ENCODE data around the gene FLNC. TPM values are rescaled to one million over a fixed set of nuclear protein-coding genes. Genes with fewer than 3 reads are reported as not detected.

FLNC gene
- total and polyA plus RNA-seq, 2 of the 13 experiments (the other 11 are each of a cell fraction or from before 2014, with no cell fraction given): 0.02 TPM; not detected in 1

DNA sequence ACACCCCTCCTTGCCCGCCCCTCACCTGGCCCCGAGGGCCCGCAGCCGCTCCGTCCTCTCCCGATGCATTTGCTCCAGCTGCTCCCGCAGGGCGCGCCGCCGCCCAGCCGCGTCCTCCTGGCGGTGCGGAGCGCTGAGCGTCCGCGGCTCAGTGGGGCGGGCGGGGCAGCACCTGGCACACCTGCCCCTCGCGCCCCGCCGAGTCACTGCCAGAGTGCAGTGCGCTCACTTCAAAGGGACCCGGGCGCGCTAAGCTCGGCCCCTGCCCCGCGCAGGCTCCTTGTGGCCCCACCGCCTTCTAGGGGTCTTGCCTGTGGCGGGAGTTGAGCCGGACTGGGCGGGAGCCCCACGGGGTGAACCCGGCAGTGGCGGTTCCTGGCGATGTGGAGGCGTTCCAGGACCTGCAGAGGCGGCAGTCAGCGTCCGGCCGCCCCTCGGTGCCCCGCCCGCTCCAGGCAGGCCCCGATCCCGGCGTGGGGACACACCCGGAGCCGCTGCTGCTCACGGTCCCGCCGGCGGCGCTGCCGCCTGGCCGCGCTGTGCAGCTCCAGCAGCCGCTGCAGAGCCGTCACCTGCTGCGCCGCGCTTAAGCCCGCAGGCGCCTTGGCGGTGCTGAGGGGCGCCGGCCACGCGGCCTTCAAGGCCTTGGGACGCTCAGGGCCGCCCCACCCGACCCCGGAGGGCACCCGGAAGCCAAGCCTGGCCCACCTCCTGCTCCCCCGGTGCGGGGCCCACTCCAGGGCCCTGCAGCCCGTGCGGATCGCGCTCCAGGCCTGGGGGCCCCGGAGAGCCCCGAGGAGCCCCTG lies 39.1 kb downstream of the FLNC start (continued):
- TF ChIP-seq, protein P1, sequence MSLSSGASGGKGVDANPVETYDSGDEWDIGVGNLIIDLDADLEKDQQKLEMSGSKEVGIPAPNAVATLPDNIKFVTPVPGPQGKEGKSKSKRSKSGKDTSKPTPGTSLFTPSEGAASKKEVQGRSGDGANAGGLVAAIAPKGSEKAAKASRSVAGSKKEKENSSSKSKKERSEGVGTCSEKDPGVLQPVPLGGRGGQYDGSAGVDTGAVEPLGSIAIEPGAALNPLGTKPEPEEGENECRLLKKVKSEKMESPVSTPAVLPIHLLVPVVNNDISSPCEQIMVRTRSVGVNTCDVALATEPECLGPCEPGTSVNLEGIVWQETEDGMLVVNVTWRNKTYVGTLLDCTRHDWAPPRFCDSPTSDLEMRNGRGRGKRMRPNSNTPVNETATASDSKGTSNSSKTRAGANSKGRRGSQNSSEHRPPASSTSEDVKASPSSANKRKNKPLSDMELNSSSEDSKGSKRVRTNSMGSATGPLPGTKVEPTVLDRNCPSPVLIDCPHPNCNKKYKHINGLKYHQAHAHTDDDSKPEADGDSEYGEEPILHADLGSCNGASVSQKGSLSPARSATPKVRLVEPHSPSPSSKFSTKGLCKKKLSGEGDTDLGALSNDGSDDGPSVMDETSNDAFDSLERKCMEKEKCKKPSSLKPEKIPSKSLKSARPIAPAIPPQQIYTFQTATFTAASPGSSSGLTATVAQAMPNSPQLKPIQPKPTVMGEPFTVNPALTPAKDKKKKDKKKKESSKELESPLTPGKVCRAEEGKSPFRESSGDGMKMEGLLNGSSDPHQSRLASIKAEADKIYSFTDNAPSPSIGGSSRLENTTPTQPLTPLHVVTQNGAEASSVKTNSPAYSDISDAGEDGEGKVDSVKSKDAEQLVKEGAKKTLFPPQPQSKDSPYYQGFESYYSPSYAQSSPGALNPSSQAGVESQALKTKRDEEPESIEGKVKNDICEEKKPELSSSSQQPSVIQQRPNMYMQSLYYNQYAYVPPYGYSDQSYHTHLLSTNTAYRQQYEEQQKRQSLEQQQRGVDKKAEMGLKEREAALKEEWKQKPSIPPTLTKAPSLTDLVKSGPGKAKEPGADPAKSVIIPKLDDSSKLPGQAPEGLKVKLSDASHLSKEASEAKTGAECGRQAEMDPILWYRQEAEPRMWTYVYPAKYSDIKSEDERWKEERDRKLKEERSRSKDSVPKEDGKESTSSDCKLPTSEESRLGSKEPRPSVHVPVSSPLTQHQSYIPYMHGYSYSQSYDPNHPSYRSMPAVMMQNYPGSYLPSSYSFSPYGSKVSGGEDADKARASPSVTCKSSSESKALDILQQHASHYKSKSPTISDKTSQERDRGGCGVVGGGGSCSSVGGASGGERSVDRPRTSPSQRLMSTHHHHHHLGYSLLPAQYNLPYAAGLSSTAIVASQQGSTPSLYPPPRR (CRISPR knock-in tag; IDR thresholded peaks at IDR 0.05; ENCODE audit: borderline replicate concordance): no peak
- TF ChIP-seq, protein P2, sequence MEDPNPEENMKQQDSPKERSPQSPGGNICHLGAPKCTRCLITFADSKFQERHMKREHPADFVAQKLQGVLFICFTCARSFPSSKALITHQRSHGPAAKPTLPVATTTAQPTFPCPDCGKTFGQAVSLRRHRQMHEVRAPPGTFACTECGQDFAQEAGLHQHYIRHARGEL (CRISPR knock-in tag; IDR thresholded peaks at IDR 0.05): no peak
- TF ChIP-seq, protein P3, sequence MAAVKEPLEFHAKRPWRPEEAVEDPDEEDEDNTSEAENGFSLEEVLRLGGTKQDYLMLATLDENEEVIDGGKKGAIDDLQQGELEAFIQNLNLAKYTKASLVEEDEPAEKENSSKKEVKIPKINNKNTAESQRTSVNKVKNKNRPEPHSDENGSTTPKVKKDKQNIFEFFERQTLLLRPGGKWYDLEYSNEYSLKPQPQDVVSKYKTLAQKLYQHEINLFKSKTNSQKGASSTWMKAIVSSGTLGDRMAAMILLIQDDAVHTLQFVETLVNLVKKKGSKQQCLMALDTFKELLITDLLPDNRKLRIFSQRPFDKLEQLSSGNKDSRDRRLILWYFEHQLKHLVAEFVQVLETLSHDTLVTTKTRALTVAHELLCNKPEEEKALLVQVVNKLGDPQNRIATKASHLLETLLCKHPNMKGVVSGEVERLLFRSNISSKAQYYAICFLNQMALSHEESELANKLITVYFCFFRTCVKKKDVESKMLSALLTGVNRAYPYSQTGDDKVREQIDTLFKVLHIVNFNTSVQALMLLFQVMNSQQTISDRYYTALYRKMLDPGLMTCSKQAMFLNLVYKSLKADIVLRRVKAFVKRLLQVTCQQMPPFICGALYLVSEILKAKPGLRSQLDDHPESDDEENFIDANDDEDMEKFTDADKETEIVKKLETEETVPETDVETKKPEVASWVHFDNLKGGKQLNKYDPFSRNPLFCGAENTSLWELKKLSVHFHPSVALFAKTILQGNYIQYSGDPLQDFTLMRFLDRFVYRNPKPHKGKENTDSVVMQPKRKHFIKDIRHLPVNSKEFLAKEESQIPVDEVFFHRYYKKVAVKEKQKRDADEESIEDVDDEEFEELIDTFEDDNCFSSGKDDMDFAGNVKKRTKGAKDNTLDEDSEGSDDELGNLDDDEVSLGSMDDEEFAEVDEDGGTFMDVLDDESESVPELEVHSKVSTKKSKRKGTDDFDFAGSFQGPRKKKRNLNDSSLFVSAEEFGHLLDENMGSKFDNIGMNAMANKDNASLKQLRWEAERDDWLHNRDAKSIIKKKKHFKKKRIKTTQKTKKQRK (IDR thresholded peaks at IDR 0.05; ENCODE audit: low read length): no peak
- TF ChIP-seq HCFC1 (IDR thresholded peaks at IDR 0.05; ENCODE audit: low read depth, low read length) (no peak), KLF9 (CRISPR knock-in tag; IDR thresholded peaks at IDR 0.05; ENCODE audit: low read depth) (no peak), GFI1 (CRISPR knock-in tag; IDR thresholded peaks at IDR 0.05; ENCODE audit: borderline replicate concordance) (no peak; the same call in 1 of the 2 replicates), ZNF792 (CRISPR knock-in tag; IDR thresholded peaks at IDR 0.05) (no peak), ELF1 (CRISPR knock-in tag; IDR thresholded peaks at IDR 0.05) (no peak), ZNF629 (CRISPR knock-in tag; conservative IDR thresholded peaks at IDR 0.05) (no peak), MYNN (CRISPR knock-in tag; IDR thresholded peaks at IDR 0.05; ENCODE audit: low read depth) (no peak), ZBTB1 (CRISPR knock-in tag; IDR thresholded peaks at IDR 0.05; ENCODE audit: borderline replicate concordance) (no peak), MED13 (CRISPR knock-in tag; IDR thresholded peaks at IDR 0.05) (no peak), NFIC (IDR thresholded peaks at IDR 0.05; ENCODE audit: low read length) (no peak)
- TF ChIP-seq, protein P4, sequence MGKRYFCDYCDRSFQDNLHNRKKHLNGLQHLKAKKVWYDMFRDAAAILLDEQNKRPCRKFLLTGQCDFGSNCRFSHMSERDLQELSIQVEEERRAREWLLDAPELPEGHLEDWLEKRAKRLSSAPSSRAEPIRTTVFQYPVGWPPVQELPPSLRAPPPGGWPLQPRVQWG (CRISPR knock-in tag; IDR thresholded peaks at IDR 0.05; ENCODE audit: borderline replicate concordance, low read depth): no peak
- TF ChIP-seq, protein P5, sequence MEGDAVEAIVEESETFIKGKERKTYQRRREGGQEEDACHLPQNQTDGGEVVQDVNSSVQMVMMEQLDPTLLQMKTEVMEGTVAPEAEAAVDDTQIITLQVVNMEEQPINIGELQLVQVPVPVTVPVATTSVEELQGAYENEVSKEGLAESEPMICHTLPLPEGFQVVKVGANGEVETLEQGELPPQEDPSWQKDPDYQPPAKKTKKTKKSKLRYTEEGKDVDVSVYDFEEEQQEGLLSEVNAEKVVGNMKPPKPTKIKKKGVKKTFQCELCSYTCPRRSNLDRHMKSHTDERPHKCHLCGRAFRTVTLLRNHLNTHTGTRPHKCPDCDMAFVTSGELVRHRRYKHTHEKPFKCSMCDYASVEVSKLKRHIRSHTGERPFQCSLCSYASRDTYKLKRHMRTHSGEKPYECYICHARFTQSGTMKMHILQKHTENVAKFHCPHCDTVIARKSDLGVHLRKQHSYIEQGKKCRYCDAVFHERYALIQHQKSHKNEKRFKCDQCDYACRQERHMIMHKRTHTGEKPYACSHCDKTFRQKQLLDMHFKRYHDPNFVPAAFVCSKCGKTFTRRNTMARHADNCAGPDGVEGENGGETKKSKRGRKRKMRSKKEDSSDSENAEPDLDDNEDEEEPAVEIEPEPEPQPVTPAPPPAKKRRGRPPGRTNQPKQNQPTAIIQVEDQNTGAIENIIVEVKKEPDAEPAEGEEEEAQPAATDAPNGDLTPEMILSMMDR (CRISPR knock-in tag; IDR thresholded peaks at IDR 0.05): peak; percentile 31; the same call in 1 of the 2 replicates
- TF ChIP-seq, protein P6, sequence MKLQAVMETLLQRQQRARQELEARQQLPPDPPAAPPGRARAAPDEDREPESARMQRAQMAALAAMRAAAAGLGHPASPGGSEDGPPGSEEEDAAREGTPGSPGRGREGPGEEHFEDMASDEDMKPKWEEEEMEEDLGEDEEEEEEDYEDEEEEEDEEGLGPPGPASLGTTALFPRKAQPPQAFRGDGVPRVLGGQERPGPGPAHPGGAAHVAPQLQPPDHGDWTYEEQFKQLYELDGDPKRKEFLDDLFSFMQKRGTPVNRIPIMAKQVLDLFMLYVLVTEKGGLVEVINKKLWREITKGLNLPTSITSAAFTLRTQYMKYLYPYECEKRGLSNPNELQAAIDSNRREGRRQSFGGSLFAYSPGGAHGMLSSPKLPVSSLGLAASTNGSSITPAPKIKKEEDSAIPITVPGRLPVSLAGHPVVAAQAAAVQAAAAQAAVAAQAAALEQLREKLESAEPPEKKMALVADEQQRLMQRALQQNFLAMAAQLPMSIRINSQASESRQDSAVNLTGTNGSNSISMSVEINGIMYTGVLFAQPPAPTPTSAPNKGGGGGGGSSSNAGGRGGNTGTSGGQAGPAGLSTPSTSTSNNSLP (IDR thresholded peaks at IDR 0.05; ENCODE audit: low read depth, low read length): no peak
